ENCODE data around the gene RPIA. TPM values are rescaled to one million over a fixed set of nuclear protein-coding genes. Genes with fewer than 3 reads are reported as not detected.

Gene RPIA
- 29.5 to 32.3 TPM (median 30.2 TPM) in 5 replicates for total RNA-seq (2022; extraction: Qiagen RNA extraction; ENCODE audit: low read depth)

DNA sequence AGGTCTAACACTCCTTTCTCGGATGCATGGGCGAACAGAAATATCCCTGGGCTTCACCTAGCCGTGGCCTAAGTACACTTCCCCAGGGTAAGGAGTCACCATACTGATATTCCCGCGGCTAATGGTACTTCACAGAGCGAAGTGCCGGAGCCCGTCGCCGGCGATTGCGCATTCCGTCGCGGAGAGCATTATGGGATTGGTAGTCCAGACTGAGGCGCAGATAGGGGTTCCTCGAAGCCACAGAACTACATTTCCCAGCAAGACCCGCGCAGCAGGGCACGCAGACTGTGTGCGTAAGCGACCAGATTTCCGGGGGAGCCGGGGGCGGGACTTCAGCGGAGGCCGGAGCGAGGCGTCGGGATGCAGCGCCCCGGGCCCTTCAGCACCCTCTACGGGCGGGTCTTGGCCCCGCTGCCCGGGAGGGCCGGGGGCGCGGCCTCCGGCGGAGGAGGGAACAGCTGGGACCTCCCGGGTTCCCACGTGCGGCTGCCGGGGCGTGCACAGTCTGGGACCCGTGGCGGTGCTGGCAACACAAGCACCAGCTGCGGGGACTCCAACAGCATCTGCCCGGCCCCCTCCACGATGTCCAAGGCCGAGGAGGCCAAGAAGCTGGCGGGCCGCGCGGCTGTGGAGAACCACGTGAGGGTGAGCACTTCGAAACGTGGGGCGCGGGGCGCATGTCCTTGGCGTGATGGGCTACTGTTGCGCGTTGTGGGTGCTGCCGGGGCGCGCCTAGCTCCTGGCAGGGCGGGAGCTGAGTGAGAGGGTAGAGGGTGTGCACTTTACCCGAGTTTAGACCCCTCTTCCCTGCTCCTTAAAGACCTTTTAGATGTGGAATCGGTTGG lies at the start of gene RPIA:
Gene RPIA (plus strand): TSS at position 335 of the 845 bp plus-strand sequence. CDS start 26 bp downstream, at position 361.

Other genes with a start within 250 kb of the RPIA start
- not detected in 5 replicates for gene FOXI3, start 239.0 kb upstream of the RPIA start, total RNA-seq (2022; extraction: Qiagen RNA extraction; ENCODE audit: low read depth)
- 12.4 to 18.9 TPM (median 17.0 TPM) in 5 replicates for gene EIF2AK3, start 64.2 kb upstream of the RPIA start, total RNA-seq (2022; extraction: Qiagen RNA extraction; ENCODE audit: low read depth)

All from A549 treated with RU486 at 1 μM for 4 hours (cell line).